Measurements from ENCODE around the gene CAPZA3. TPM values are rescaled to one million over a fixed set of nuclear protein-coding genes. Genes with fewer than 3 reads are reported as not detected.
"Not testable (repeated sequence)": the region's sequence is repeated elsewhere in the genome, so short reads cannot be mapped to it uniquely, and the experiment has no call there.

Gene CAPZA3
- total RNA-seq, 2 donors from 2014 or later = not detected

- ATAC-seq = no peak
- intact Hi-C loops (cut with DNase I) = loop anchor here in 1 of 2 donors (10.0 kb wide), 1 partner anchor 413 kb away; no protein-coding TSS in a partner anchor
Measured at GRCh38 chr12:18751866-18752265, 13.9 kb downstream of the CAPZA3 start.

GRCh38 chr12:18752280-18752920 lies 14.5 kb downstream of the CAPZA3 start:
- intact Hi-C loops (cut with DNase I) = loop anchor here in 1 of 2 donors (10.0 kb wide), 1 partner anchor 412 kb away; no protein-coding TSS in a partner anchor
- peak; percentile 52 to 59 for ATAC-seq
- DNase-seq = peak; percentile 33

More at GRCh38 chr12:18751866-18752265, 13.9 kb downstream of the CAPZA3 start:
- no peak for DNase-seq

- no peak for DNase-seq
- intact Hi-C loops (cut with DNase I) = loop anchor here in 1 of 2 donors (10.0 kb wide), 1 partner anchor 412 kb away; no protein-coding TSS in a partner anchor
- ATAC-seq = no peak
Measured at GRCh38 chr12:18752947-18753346, 15.0 kb downstream of the CAPZA3 start.

- DNase-seq (peak; percentile 24), ATAC-seq (peak; percentile 81 to 88)
- intact Hi-C loops (cut with DNase I) = loop anchor here in 1 of 2 donors (10.0 kb wide), 1 partner anchor 411 kb away; no protein-coding TSS in a partner anchor
Measured at GRCh38 chr12:18753481-18754123, 15.7 kb downstream of the CAPZA3 start.

GRCh38 chr12:18754124-18754707 lies 16.3 kb downstream of the CAPZA3 start:
- peak; percentile 27 to 74 for ATAC-seq
- intact Hi-C loops (cut with DNase I) = loop anchor here in 1 of 2 donors (10.0 kb wide), 1 partner anchor 411 kb away; no protein-coding TSS in a partner anchor
- no peak for DNase-seq

- DNase-seq (no peak), ATAC-seq (no peak)
- intact Hi-C loops (cut with DNase I) = loop anchor here in 1 of 2 donors (10.0 kb wide), 1 partner anchor 409 kb away; no protein-coding TSS in a partner anchor
Measured at GRCh38 chr12:18755341-18755740, 17.4 kb downstream of the CAPZA3 start.

GRCh38 chr12:18766479-18766878 lies 28.6 kb downstream of the CAPZA3 start:
- ATAC-seq; intact Hi-C loops (cut with DNase I); DNase-seq: not testable (repeated sequence)

- no peak for DNase-seq
- no peak for ATAC-seq
- intact Hi-C loops (cut with DNase I) = no loop called here
Measured at GRCh38 chr12:18782827-18783226, 44.9 kb downstream of the CAPZA3 start.

GRCh38 chr12:18785465-18785864 lies 47.5 kb downstream of the CAPZA3 start:
- DNase-seq; ATAC-seq; intact Hi-C loops (cut with DNase I): not testable (repeated sequence)

Other genes with a start within 250 kb of the CAPZA3 start
- under 1 TPM in 1 of 2 donors, not detected in 1; 0.59 TPM for gene PLCZ1, start 107 bp upstream of the CAPZA3 start, total RNA-seq